GM10266 (cell line): ENCODE measurements around the gene ATP2B3.

ENCODE experiments used
- DNase-seq: peaks from one replicate; pipeline ENCODE4 v3.0.0; 2012; ENCODE audit errors: extremely low spot score
- TF ChIP-seq, protein P1 (sequence below): IDR thresholded peaks from 2 replicates; pipeline ENCODE4 v1.5.1; 2012; ENCODE audit warnings: mild to moderate bottlenecking, low read depth; ENCODE audit not compliant: control insufficient read depth, insufficient read depth; ENCODE audit errors: missing control alignments

Gene ATP2B3

DNA sequence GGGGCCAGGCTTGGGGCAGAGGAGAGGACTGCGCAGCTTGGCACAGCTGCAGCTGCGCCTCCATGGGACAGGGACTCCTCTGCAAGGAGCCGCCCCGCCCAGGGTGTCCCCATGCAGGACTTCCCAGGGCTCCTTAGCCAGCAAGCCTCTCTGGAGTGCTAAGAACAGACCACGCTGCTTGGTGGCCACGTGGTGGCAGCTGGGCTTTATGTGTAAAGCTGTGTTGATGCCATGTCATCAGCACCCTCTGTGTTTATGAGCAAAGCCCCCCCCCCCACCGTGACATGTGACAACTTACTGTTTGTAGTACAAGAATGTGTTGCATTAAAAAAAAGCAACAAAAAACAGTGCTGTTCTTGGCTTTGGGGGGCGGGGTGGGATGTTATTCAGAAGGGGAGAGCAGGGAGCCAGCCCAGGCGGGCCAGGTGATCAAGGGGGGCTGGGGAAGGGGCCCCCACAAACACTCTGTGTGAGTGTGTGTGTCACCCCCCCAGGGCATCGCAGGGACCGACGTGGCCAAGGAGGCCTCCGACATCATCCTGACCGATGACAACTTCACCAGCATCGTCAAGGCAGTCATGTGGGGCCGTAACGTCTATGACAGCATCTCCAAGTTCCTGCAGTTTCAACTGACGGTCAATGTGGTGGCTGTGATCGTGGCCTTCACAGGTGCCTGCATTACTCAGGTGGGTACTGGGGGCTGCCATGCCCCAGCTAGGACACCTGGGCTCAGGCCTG is 40.3 kb downstream of the ATP2B3 start:
- DNase-seq, result no peak
- TF ChIP-seq, protein P1, sequence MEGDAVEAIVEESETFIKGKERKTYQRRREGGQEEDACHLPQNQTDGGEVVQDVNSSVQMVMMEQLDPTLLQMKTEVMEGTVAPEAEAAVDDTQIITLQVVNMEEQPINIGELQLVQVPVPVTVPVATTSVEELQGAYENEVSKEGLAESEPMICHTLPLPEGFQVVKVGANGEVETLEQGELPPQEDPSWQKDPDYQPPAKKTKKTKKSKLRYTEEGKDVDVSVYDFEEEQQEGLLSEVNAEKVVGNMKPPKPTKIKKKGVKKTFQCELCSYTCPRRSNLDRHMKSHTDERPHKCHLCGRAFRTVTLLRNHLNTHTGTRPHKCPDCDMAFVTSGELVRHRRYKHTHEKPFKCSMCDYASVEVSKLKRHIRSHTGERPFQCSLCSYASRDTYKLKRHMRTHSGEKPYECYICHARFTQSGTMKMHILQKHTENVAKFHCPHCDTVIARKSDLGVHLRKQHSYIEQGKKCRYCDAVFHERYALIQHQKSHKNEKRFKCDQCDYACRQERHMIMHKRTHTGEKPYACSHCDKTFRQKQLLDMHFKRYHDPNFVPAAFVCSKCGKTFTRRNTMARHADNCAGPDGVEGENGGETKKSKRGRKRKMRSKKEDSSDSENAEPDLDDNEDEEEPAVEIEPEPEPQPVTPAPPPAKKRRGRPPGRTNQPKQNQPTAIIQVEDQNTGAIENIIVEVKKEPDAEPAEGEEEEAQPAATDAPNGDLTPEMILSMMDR, result no peak

DNA sequence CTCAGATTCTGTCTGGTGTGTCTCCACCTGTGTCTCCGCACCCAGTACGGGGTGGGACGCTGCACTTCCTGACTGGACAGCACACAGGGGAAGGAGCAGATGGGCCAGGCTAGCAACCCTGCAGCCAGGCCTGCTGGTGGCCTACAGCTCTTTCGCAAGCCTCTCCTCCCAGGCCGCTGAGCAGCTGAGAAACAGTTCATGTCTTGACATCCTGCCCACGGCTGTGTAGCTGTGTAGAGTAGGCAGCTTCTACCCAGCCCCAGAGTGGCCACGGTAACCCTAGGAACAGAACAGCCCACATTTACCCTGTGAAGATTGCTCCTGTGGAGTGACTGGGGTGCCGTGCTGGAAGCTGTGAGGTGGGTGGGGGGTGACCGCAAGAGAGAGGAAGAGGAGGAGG is 42.6 kb downstream of the ATP2B3 start:
- TF ChIP-seq, protein P1, result no peak
- no peak for DNase-seq

DNA sequence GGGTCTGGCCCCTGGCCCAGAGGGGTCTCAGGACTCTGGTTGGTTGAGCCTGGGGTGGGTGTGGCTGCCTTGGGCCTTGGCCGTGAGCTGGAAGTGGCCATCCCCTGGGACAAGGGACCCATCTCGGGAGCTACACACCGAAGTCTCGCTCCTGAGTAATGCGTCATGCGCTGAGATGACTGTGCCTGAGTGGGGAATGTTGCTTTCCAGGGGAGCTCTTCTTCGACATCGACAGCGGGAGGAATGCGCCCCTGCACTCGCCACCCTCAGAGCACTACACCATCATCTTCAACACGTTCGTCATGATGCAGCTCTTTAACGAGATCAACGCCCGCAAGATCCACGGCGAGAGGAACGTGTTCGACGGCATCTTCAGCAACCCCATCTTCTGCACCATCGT is 43.0 kb downstream of the ATP2B3 start:
- no peak for DNase-seq
- TF ChIP-seq, protein P1, result no peak

- TF ChIP-seq, protein P1, result no peak
These were observed 43.9 kb downstream of the ATP2B3 start for GRCh38 chrX:153561337-153561736.

DNA sequence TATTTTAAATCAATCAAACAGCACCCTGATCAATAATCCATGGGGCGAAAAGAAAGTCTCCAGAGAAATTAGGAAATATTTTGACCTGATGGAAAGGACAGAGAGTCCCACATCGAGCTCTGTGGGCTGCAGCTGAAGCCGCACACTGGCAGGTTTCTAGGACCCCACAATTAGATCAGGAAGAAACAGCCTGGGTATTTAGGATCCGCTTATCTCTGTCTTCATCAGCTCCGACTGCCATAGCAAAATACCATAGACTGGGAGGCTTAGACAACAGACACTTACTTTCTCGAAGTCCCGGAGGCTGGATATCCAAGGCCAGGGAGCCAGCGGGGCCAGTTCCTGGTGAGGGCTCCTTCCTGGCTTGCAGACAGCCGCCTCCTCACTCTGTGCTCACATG is 45.1 kb downstream of the ATP2B3 start:
- no peak for DNase-seq
- TF ChIP-seq, protein P1, result no peak

More at GRCh38 chrX:153561337-153561736, 43.9 kb downstream of the ATP2B3 start:
- DNase-seq, result no peak

DNA sequence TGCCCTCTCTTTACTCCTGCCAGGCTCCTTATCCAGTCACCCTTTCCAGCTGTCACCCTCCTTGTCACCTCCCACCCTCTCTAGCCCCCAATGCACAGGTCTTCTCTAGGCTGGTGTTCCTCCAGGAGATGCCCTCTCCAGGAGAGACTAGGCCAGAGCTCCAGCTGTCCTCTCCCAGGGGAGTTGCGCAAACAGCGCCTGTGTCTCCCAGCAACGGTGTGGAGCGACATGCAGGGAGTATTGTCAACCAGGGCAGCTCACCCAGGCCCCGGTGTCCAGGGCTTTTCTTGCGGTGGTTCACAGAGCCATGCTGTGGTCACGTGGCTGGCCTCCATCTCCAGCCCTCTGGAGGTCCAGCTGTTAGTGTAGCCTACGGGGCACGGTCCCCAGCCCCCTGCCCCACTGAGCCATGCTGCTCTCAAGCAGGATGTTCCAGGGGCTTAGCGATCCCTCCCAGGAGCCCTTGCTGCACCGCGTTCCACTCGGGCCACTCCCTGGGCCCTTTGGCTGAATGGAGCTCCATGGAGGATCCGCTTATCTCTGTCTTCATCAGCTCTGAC is 46.7 kb downstream of the ATP2B3 start:
- no peak for DNase-seq
- TF ChIP-seq, protein P1, result no peak

- TF ChIP-seq, protein P1, result no peak
- DNase-seq, result no peak
These were observed 48.6 kb downstream of the ATP2B3 start for GRCh38 chrX:153565996-153566580.
